Measurements from ENCODE around the gene CCL28. TPM values are rescaled to one million over a fixed set of nuclear protein-coding genes. Genes with fewer than 3 reads are reported as not detected.
"Not testable (repeated sequence)": the region's sequence is repeated elsewhere in the genome, so short reads cannot be mapped to it uniquely, and the experiment has no call there.

The CCL28 gene
- total RNA-seq, 4 donors from 2014 or later = 11.6 to 24.1 (median 14.6) TPM

DNA sequence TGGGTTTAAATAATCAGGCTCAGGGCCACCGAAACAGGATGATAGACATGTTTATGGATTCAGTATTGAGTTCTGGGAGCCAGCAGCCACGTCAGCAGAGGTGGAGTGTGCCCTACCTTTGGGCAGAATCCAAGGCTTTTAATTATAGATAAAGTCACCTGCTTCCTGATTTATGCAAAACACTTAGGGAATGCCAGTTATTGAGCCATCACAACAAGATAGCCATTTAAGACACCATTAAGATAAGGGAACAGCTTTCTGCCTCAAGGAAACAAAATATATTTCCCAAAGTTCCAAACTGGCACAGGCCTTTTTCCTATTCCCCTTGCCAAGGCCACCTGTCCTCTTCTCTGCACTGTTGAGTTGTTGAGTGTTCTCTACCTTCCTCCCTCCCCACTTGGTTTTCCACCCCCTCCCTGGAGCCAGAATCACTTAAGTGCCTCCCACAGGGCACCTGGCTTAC, 2.4 kb downstream of the CCL28 start:
- DNase-seq (ENCODE audit: low spot score in 2 of 2) = no peak
- WGBS, 2 donors = 34 to 41% methylated on average over 2 of the region's 2 CpGs
- no peak for TF ChIP-seq POLR2A (IDR thresholded peaks at IDR 0.05)
- TF ChIP-seq, protein P1, sequence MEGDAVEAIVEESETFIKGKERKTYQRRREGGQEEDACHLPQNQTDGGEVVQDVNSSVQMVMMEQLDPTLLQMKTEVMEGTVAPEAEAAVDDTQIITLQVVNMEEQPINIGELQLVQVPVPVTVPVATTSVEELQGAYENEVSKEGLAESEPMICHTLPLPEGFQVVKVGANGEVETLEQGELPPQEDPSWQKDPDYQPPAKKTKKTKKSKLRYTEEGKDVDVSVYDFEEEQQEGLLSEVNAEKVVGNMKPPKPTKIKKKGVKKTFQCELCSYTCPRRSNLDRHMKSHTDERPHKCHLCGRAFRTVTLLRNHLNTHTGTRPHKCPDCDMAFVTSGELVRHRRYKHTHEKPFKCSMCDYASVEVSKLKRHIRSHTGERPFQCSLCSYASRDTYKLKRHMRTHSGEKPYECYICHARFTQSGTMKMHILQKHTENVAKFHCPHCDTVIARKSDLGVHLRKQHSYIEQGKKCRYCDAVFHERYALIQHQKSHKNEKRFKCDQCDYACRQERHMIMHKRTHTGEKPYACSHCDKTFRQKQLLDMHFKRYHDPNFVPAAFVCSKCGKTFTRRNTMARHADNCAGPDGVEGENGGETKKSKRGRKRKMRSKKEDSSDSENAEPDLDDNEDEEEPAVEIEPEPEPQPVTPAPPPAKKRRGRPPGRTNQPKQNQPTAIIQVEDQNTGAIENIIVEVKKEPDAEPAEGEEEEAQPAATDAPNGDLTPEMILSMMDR (IDR thresholded peaks at IDR 0.05) = no peak
- intact Hi-C loops (cut with DNase I; ENCODE audit: low total_unique reads) = no loop called here
- no peak overlapping the region for H3K4me3 ChIP-seq (ENCODE audit: low read depth, poor library complexity, severe bottlenecking)

DNA sequence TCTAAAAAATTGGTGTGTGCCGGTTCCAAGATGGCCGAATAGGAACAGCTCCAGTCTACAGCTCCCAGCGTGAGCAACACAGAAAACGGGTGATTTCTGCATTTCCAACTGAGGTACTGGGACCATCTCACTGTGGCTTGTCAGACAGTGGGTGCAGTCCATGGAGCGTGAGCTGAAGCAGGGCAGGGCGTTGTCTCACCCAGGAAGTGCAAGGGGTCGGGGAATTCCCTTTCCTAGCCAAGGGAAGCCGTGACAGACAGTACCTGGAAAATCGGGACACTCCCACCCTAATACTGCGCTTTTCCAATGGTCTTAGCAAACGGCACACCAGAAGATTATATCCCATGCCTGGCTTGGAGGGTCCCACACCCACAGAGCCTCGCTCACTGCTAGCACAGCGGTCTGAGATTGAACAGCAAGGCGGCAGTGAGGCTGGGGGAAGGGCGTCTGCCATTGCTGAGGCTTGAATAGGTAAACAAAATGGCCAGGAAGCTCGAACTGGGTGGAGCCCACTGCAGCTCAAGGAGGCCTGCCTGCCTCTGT, 9.6 kb downstream of the CCL28 start:
- DNase-seq (ENCODE audit: low spot score in 2 of 2) = not testable (repeated sequence)

DNA sequence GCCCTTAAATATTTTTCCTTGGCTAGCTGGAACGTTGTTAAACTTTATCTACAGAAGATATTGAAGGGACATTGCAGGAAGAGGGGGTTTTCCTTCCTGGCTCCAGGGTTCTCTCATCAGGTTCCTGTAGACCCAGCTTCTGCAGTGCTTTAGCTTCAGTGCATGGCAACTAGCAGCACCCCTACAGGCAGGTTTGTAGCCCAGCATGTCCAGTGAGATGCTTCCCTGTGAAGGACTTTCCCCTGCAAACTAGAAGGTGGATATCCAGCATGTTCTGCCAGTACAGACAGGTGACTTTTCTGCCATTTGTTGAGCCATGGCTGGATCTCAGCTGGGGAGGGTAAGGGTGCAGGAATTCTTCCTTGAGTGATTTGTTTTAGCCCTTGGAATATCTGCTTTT, 10.4 kb downstream of the CCL28 start:
- TF ChIP-seq, protein P1 (IDR thresholded peaks at IDR 0.05) = no peak
- TF ChIP-seq POLR2A (IDR thresholded peaks at IDR 0.05) = no peak
- no peak overlapping the region for H3K4me3 ChIP-seq (ENCODE audit: low read depth, poor library complexity, severe bottlenecking)
- intact Hi-C loops (cut with DNase I; ENCODE audit: low total_unique reads) = no loop called here
- no peak for DNase-seq (ENCODE audit: low spot score in 2 of 2)
- 73 to 80% methylated on average over 1 of the region's 1 CpG for WGBS, 2 donors

More for the DNA sequence above, 9.6 kb downstream of the CCL28 start:
- intact Hi-C loops (cut with DNase I; ENCODE audit: low total_unique reads); H3K4me3 ChIP-seq (ENCODE audit: low read depth, poor library complexity, severe bottlenecking): not testable (repeated sequence)
- 89 to 92% methylated on average over 16 of the region's 16 CpGs for WGBS, 2 donors

DNA sequence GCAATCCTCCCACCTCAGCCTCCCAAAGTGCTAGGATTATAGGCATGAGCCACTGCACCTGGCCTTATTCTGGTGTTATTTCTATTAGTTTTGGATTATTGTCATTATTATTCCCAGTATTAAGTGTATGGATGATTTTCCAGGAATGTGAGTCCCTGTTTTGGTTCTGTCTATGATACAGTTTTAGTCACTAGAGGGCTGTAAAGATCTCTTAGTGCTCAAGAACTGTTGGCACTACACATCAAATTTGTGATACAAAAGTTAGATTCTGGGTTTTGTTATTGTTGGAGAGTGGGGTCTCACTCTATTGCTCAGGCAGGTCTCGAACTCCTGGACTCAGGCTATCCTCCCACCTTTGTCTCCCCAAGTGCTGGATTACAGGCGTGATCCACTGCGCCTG, 12.1 kb downstream of the CCL28 start:
- intact Hi-C loops (cut with DNase I; ENCODE audit: low total_unique reads) = no loop called here
- H3K4me3 ChIP-seq (ENCODE audit: low read depth, poor library complexity, severe bottlenecking) = no peak overlapping the region
- WGBS, 2 donors = 86 to 92% methylated on average over 3 of the region's 3 CpGs
- no peak for TF ChIP-seq POLR2A (IDR thresholded peaks at IDR 0.05)
- TF ChIP-seq, protein P1 (IDR thresholded peaks at IDR 0.05) = no peak
- no peak for DNase-seq (ENCODE audit: low spot score in 2 of 2)

DNA sequence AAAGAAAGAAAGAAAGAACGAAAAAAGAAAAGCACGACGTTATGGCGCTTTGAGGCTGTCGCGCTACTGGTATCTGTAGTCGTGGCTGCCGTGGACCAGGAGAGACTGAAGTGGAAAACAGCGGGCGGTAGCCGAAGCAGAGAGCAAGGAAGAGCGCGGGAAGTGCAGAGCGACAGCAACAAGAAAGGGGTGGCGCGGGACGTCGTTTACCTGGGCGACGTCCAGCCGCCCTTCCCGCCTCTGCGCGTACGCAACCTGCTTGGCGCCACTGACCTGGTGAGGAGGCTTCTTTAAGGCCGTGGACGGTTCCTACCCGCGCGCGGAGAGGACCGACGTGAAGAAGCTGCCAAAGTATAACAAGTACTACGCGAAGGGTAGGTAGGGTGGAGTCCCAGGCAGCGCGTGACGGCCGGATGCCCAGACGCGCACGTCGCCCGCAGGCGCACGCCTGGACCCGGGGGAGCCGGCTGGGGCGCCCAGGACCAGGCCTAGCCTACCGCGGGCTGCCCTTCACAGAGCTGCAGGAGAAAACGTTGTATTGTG, 15.4 kb downstream of the CCL28 start:
- no peak for TF ChIP-seq POLR2A (IDR thresholded peaks at IDR 0.05)
- TF ChIP-seq, protein P1 (IDR thresholded peaks at IDR 0.05) = no peak
- intact Hi-C loops (cut with DNase I; ENCODE audit: low total_unique reads) = loop anchor here (10.0 kb wide), 1 partner anchor 292 kb away; no protein-coding TSS in a partner anchor
- H3K4me3 ChIP-seq (ENCODE audit: low read depth, poor library complexity, severe bottlenecking) = peak overlapping the region; percentile 8
- DNase-seq (ENCODE audit: low spot score in 2 of 2) = peak; percentile 43 to 91
- WGBS, 2 donors = 2% methylated on average over 53 of the region's 53 CpGs

DNA sequence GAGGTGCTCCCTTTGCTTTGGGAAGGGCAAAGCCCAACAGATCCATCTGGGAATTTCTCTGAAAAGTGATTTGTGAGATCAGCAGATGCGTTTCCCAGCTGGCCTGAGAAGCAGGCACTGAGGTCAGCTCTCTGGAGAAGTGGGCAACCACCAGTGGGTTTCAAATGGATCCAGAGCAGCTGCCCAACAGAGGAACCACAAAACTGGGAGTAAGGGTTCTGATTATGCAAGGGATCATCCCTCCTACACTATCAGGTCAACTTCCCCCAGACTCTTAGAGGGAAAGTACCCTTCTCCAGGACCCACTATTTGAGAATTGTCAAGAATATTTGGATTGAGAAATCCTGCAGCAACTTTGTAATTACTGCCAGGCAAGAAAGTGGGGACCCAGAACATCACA, 21.7 kb downstream of the CCL28 start:
- TF ChIP-seq, protein P1 (IDR thresholded peaks at IDR 0.05) = no peak
- no peak for TF ChIP-seq POLR2A (IDR thresholded peaks at IDR 0.05)
- DNase-seq (ENCODE audit: low spot score in 2 of 2) = no peak
- WGBS, 2 donors = 70 to 71% methylated on average over 1 of the region's 1 CpG
- intact Hi-C loops (cut with DNase I; ENCODE audit: low total_unique reads) = loop anchor here (10.0 kb wide), 1 partner anchor 286 kb away; no protein-coding TSS in a partner anchor
- H3K4me3 ChIP-seq (ENCODE audit: low read depth, poor library complexity, severe bottlenecking) = no peak overlapping the region

Data from lower leg skin (tissue), 4 donors.